Measurements from ENCODE around the gene MSL1.
"Not testable (repeated sequence)": the region's sequence is repeated elsewhere in the genome, so short reads cannot be mapped to it uniquely, and the experiment has no call there.

MSL1 gene

GRCh38 chr17:40135817-40136216 is 14.0 kb downstream of the MSL1 start:
- no peaks in the 10 kb centered on the region for H3K27me3 ChIP-seq (replicated peaks; ENCODE audit: control insufficient read depth, insufficient read depth, low read length, poor library complexity, severe bottlenecking)
- H3K4me3 ChIP-seq (ENCODE audit: insufficient read depth, low read depth, low read length, poor library complexity, severe bottlenecking) = no peak overlapping the region
- H3K27ac ChIP-seq (ENCODE audit: insufficient read depth, low read length, poor library complexity, severe bottlenecking) = no peak overlapping the region
- peaks cover 13% of the 10 kb centered on the region for H3K4me1 ChIP-seq (ENCODE audit: control insufficient read depth, insufficient read depth, low read length, poor library complexity, severe bottlenecking)
- no peaks in the 10 kb centered on the region for H3K9me3 ChIP-seq (ENCODE audit: control insufficient read depth, low read length)
- DNase-seq = no peak
- H3K36me3 ChIP-seq (ENCODE audit: control insufficient read depth, insufficient read depth, low read length) = peaks cover 52% of the 10 kb centered on the region

GRCh38 chr17:40139566-40140058 is 17.8 kb downstream of the MSL1 start:
- no peaks in the 10 kb centered on the region for H3K27me3 ChIP-seq (replicated peaks; ENCODE audit: control insufficient read depth, insufficient read depth, low read length, poor library complexity, severe bottlenecking)
- no peaks in the 10 kb centered on the region for H3K9me3 ChIP-seq (ENCODE audit: control insufficient read depth, low read length)
- peaks cover 22% of the 10 kb centered on the region for H3K4me1 ChIP-seq (ENCODE audit: control insufficient read depth, insufficient read depth, low read length, poor library complexity, severe bottlenecking)
- peak overlapping the region; percentile 82 for H3K4me3 ChIP-seq (ENCODE audit: insufficient read depth, low read depth, low read length, poor library complexity, severe bottlenecking)
- H3K36me3 ChIP-seq (ENCODE audit: control insufficient read depth, insufficient read depth, low read length) = peaks cover 37% of the 10 kb centered on the region
- peak overlapping the region; percentile 93 for H3K27ac ChIP-seq (ENCODE audit: insufficient read depth, low read length, poor library complexity, severe bottlenecking)
- DNase-seq = no peak

GRCh38 chr17:40143166-40143565 is 21.4 kb downstream of the MSL1 start:
- not testable (repeated sequence) for H3K4me3 ChIP-seq (ENCODE audit: insufficient read depth, low read depth, low read length, poor library complexity, severe bottlenecking); H3K9me3 ChIP-seq (ENCODE audit: control insufficient read depth, low read length); H3K27me3 ChIP-seq (replicated peaks; ENCODE audit: control insufficient read depth, insufficient read depth, low read length, poor library complexity, severe bottlenecking); DNase-seq; H3K27ac ChIP-seq (ENCODE audit: insufficient read depth, low read length, poor library complexity, severe bottlenecking)
- peaks cover 27% of the 10 kb centered on the region for H3K36me3 ChIP-seq (ENCODE audit: control insufficient read depth, insufficient read depth, low read length)
- H3K4me1 ChIP-seq (ENCODE audit: control insufficient read depth, insufficient read depth, low read length, poor library complexity, severe bottlenecking) = peaks cover 22% of the 10 kb centered on the region

- no peak overlapping the region for H3K4me3 ChIP-seq (ENCODE audit: insufficient read depth, low read depth, low read length, poor library complexity, severe bottlenecking)
- H3K36me3 ChIP-seq (ENCODE audit: control insufficient read depth, insufficient read depth, low read length) = peaks cover 35% of the 10 kb centered on the region
- no peaks in the 10 kb centered on the region for H3K27me3 ChIP-seq (replicated peaks; ENCODE audit: control insufficient read depth, insufficient read depth, low read length, poor library complexity, severe bottlenecking)
Observed at GRCh38 chr17:40145476-40145875, 23.7 kb downstream of the MSL1 start.

GRCh38 chr17:40148527-40148926 is 26.8 kb downstream of the MSL1 start:
- H3K4me1 ChIP-seq (ENCODE audit: control insufficient read depth, insufficient read depth, low read length, poor library complexity, severe bottlenecking) = no peaks in the 10 kb centered on the region
- H3K36me3 ChIP-seq (ENCODE audit: control insufficient read depth, insufficient read depth, low read length) = peaks cover 36% of the 10 kb centered on the region
- H3K27me3 ChIP-seq (replicated peaks; ENCODE audit: control insufficient read depth, insufficient read depth, low read length, poor library complexity, severe bottlenecking) = no peaks in the 10 kb centered on the region
- no peak overlapping the region for H3K4me3 ChIP-seq (ENCODE audit: insufficient read depth, low read depth, low read length, poor library complexity, severe bottlenecking)
- H3K9me3 ChIP-seq (ENCODE audit: control insufficient read depth, low read length) = no peaks in the 10 kb centered on the region
- H3K27ac ChIP-seq (ENCODE audit: insufficient read depth, low read length, poor library complexity, severe bottlenecking) = no peak overlapping the region
- DNase-seq = no peak

More at GRCh38 chr17:40145476-40145875, 23.7 kb downstream of the MSL1 start:
- Histone ChIP-seq H3K4me1 (ENCODE audit: control insufficient read depth, insufficient read depth, low read length, poor library complexity, severe bottlenecking) (peaks cover 9% of the 10 kb centered on the region), H3K27ac (ENCODE audit: insufficient read depth, low read length, poor library complexity, severe bottlenecking) (no peak overlapping the region), H3K9me3 (ENCODE audit: control insufficient read depth, low read length) (no peaks in the 10 kb centered on the region)
- no peak for DNase-seq

- Histone ChIP-seq H3K27me3 (replicated peaks; ENCODE audit: control insufficient read depth, insufficient read depth, low read length, poor library complexity, severe bottlenecking) (no peaks in the 10 kb centered on the region), H3K27ac (ENCODE audit: insufficient read depth, low read length, poor library complexity, severe bottlenecking) (no peak overlapping the region), H3K36me3 (ENCODE audit: control insufficient read depth, insufficient read depth, low read length) (peaks cover 40% of the 10 kb centered on the region), H3K4me1 (ENCODE audit: control insufficient read depth, insufficient read depth, low read length, poor library complexity, severe bottlenecking) (no peaks in the 10 kb centered on the region), H3K9me3 (ENCODE audit: control insufficient read depth, low read length) (no peaks in the 10 kb centered on the region), H3K4me3 (ENCODE audit: insufficient read depth, low read depth, low read length, poor library complexity, severe bottlenecking) (no peak overlapping the region)
- DNase-seq = no peak
Observed at GRCh38 chr17:40150276-40150675, 28.5 kb downstream of the MSL1 start.

GRCh38 chr17:40151414-40151963 is 29.7 kb downstream of the MSL1 start:
- Histone ChIP-seq H3K27ac (ENCODE audit: insufficient read depth, low read length, poor library complexity, severe bottlenecking) (no peak overlapping the region), H3K4me1 (ENCODE audit: control insufficient read depth, insufficient read depth, low read length, poor library complexity, severe bottlenecking) (no peaks in the 10 kb centered on the region), H3K36me3 (ENCODE audit: control insufficient read depth, insufficient read depth, low read length) (peaks cover 36% of the 10 kb centered on the region), H3K4me3 (ENCODE audit: insufficient read depth, low read depth, low read length, poor library complexity, severe bottlenecking) (no peak overlapping the region), H3K27me3 (replicated peaks; ENCODE audit: control insufficient read depth, insufficient read depth, low read length, poor library complexity, severe bottlenecking) (no peaks in the 10 kb centered on the region), H3K9me3 (ENCODE audit: control insufficient read depth, low read length) (no peaks in the 10 kb centered on the region)
- no peak for DNase-seq

GRCh38 chr17:40153603-40154236 is 31.9 kb downstream of the MSL1 start:
- Histone ChIP-seq H3K36me3 (ENCODE audit: control insufficient read depth, insufficient read depth, low read length) (peaks cover 28% of the 10 kb centered on the region), H3K9me3 (ENCODE audit: control insufficient read depth, low read length) (no peaks in the 10 kb centered on the region), H3K4me3 (ENCODE audit: insufficient read depth, low read depth, low read length, poor library complexity, severe bottlenecking) (no peak overlapping the region), H3K27ac (ENCODE audit: insufficient read depth, low read length, poor library complexity, severe bottlenecking) (no peak overlapping the region), H3K4me1 (ENCODE audit: control insufficient read depth, insufficient read depth, low read length, poor library complexity, severe bottlenecking) (no peaks in the 10 kb centered on the region), H3K27me3 (replicated peaks; ENCODE audit: control insufficient read depth, insufficient read depth, low read length, poor library complexity, severe bottlenecking) (no peaks in the 10 kb centered on the region)
- no peak for DNase-seq

- no peak overlapping the region for H3K4me3 ChIP-seq (ENCODE audit: insufficient read depth, low read depth, low read length, poor library complexity, severe bottlenecking)
- no peak for DNase-seq
- H3K27me3 ChIP-seq (replicated peaks; ENCODE audit: control insufficient read depth, insufficient read depth, low read length, poor library complexity, severe bottlenecking) = no peaks in the 10 kb centered on the region
- H3K36me3 ChIP-seq (ENCODE audit: control insufficient read depth, insufficient read depth, low read length) = peaks cover 30% of the 10 kb centered on the region
- no peak overlapping the region for H3K27ac ChIP-seq (ENCODE audit: insufficient read depth, low read length, poor library complexity, severe bottlenecking)
- no peaks in the 10 kb centered on the region for H3K9me3 ChIP-seq (ENCODE audit: control insufficient read depth, low read length)
- H3K4me1 ChIP-seq (ENCODE audit: control insufficient read depth, insufficient read depth, low read length, poor library complexity, severe bottlenecking) = no peaks in the 10 kb centered on the region
Observed at GRCh38 chr17:40157973-40158372, 36.2 kb downstream of the MSL1 start.

GRCh38 chr17:40158438-40159013 is 36.8 kb downstream of the MSL1 start:
- H3K4me1 ChIP-seq (ENCODE audit: control insufficient read depth, insufficient read depth, low read length, poor library complexity, severe bottlenecking) = no peaks in the 10 kb centered on the region
- H3K27ac ChIP-seq (ENCODE audit: insufficient read depth, low read length, poor library complexity, severe bottlenecking) = no peak overlapping the region

More at GRCh38 chr17:40158438-40159013, 36.8 kb downstream of the MSL1 start:
- DNase-seq = no peak
- no peaks in the 10 kb centered on the region for H3K27me3 ChIP-seq (replicated peaks; ENCODE audit: control insufficient read depth, insufficient read depth, low read length, poor library complexity, severe bottlenecking)
- H3K36me3 ChIP-seq (ENCODE audit: control insufficient read depth, insufficient read depth, low read length) = peaks cover 30% of the 10 kb centered on the region
- no peaks in the 10 kb centered on the region for H3K9me3 ChIP-seq (ENCODE audit: control insufficient read depth, low read length)
- H3K4me3 ChIP-seq (ENCODE audit: insufficient read depth, low read depth, low read length, poor library complexity, severe bottlenecking) = no peak overlapping the region
